SH-SY5Y (cell line): ENCODE results near the gene A1BG.

ENCODE experiments used
- GATA2 ChIP-seq: IDR thresholded peaks from 2 replicates; pipeline ENCODE4 v1.6.1; 2011; ENCODE audit warnings: mild to moderate bottlenecking, low read depth, low read length
- GATA3 ChIP-seq: IDR thresholded peaks from 2 replicates; pipeline ENCODE4 v1.6.1; 2011; ENCODE audit warnings: low read depth, mild to moderate bottlenecking, low read length, moderate library complexity

Gene A1BG

GRCh38 chr19:58335630-58336029 is 17.7 kb downstream of the A1BG start:
- no peak for TF ChIP-seq GATA2
- no peak for TF ChIP-seq GATA3

GRCh38 chr19:58334691-58335249 is 18.5 kb downstream of the A1BG start:
- TF ChIP-seq GATA2 (no peak), GATA3 (no peak)

- no peak for TF ChIP-seq GATA2
- TF ChIP-seq GATA3: no peak
These were observed 20.6 kb downstream of the A1BG start for GRCh38 chr19:58332697-58333096.

GRCh38 chr19:58330458-58330857 is 22.8 kb downstream of the A1BG start:
- TF ChIP-seq GATA2 (no peak), GATA3 (no peak)

GRCh38 chr19:58328999-58329398 is 24.3 kb downstream of the A1BG start:
- no peak for TF ChIP-seq GATA2
- TF ChIP-seq GATA3: no peak

- TF ChIP-seq GATA3 (no peak), GATA2 (no peak)
These were observed 26.2 kb downstream of the A1BG start, which contains the start of gene ZSCAN22 for GRCh38 chr19:58326914-58327726. TSS of gene ZSCAN22 (plus strand) at chr19:58326994. CDS start at chr19:58334803, 7,809 bp downstream.

GRCh38 chr19:58326501-58326913 is 26.8 kb downstream of the A1BG start:
- TF ChIP-seq GATA2 (no peak), GATA3 (no peak)

- no peak for TF ChIP-seq GATA2
- TF ChIP-seq GATA3: no peak
These were observed 27.8 kb downstream of the A1BG start for GRCh38 chr19:58325311-58326022.

GRCh38 chr19:58319241-58319640 is 34.1 kb downstream of the A1BG start:
- no peak for TF ChIP-seq GATA3
- no peak for TF ChIP-seq GATA2

GRCh38 chr19:58318297-58318696 is 35.0 kb downstream of the A1BG start:
- TF ChIP-seq GATA3 (no peak), GATA2 (no peak)

GRCh38 chr19:58317476-58318072 is 35.7 kb downstream of the A1BG start:
- no peak for TF ChIP-seq GATA2

- no peak for TF ChIP-seq GATA3
- TF ChIP-seq GATA2: no peak
These were observed 37.7 kb downstream of the A1BG start for GRCh38 chr19:58315580-58315979.

- TF ChIP-seq GATA2 (no peak), GATA3 (no peak)
These were observed 41.9 kb downstream of the A1BG start for GRCh38 chr19:58311345-58311865.

GRCh38 chr19:58307736-58308135 is 45.6 kb downstream of the A1BG start:
- TF ChIP-seq GATA3 (no peak), GATA2 (no peak)
